ENCODE results near the gene COX11. TPM values are rescaled to one million over a fixed set of nuclear protein-coding genes. Genes with fewer than 3 reads are reported as not detected.

COX11 gene
- total and polyA plus RNA-seq, 2 of the 8 experiments (the other 6 are each of a cell fraction or from before 2014, with no cell fraction given) = 43.0 to 54.1 TPM

Small RNAs within 50 kb of the gene (small RNA-seq; reads per million reads assigned to genes)
- gene AC007485.1 (ENCODE audit: insufficient read depth) = not detected

Other genes starting within 250 kb of the COX11 start
- 57.1 and 60.8 TPM in 2 replicates for gene TOM1L1, start 67.8 kb downstream of the COX11 start, total RNA-seq (2021; fragmentation: NEBNext Ultra II Directional; extraction: Animal tissue kit (Norgen Biotek cat#: 25700))
- 21.3 and 47.0 TPM in 2 replicates for gene TOM1L1, start 67.8 kb downstream of the COX11 start, polyA plus RNA-seq (2011; rRNA removed)
- gene STXBP4, start 111 bp upstream of the COX11 start, total RNA-seq (2021; fragmentation: NEBNext Ultra II Directional; extraction: Animal tissue kit (Norgen Biotek cat#: 25700)) = 18.2 and 18.5 TPM in 2 replicates
- 1.8 and 3.2 TPM in 2 replicates for gene STXBP4, start 111 bp upstream of the COX11 start, polyA plus RNA-seq (2011; rRNA removed)

All from H1 (cell line).